Measurements from ENCODE around the gene SPOCK2.

GRCh38 chr10:72114706-72115450 lies 26.5 kb upstream of the SPOCK2 start:
- no peak for TF ChIP-seq CTCF (CRISPR knock-in tag; IDR thresholded peaks at IDR 0.05)
- TF ChIP-seq HINFP (CRISPR knock-in tag; IDR thresholded peaks at IDR 0.05; ENCODE audit: low read depth): no peak
- no peak for TF ChIP-seq CBFB (CRISPR knock-in tag; IDR thresholded peaks at IDR 0.05)
- no peak for TF ChIP-seq ZNF563 (CRISPR knock-in tag; IDR thresholded peaks at IDR 0.05)
- TF ChIP-seq EP300 (IDR thresholded peaks at IDR 0.05; ENCODE audit: low read depth in 2 of 2, low read length in 2 of 2): no peak
- no peak for TF ChIP-seq EP300 (CRISPR knock-in tag; IDR thresholded peaks at IDR 0.05; ENCODE audit: borderline replicate concordance)
- TF ChIP-seq MTA3 (CRISPR knock-in tag; IDR thresholded peaks at IDR 0.05): no peak
- no peak for TF ChIP-seq ZSCAN30 (CRISPR knock-in tag; IDR thresholded peaks at IDR 0.05)
- TF ChIP-seq SIN3A (IDR thresholded peaks at IDR 0.05; ENCODE audit: borderline replicate concordance, low read depth, low read length): no peak
- TF ChIP-seq POLR2AphosphoS5 (IDR thresholded peaks at IDR 0.05; ENCODE audit: low read depth, low read length): no peak
- no peak for TF ChIP-seq ETS1 (CRISPR knock-in tag; IDR thresholded peaks at IDR 0.05)
- no peak for TF ChIP-seq POLR2A (IDR thresholded peaks at IDR 0.05; ENCODE audit: insufficient read depth in 1 of 2, low read depth in 2 of 2, low read length in 2 of 2)
- TF ChIP-seq ZSCAN20 (CRISPR knock-in tag; IDR thresholded peaks at IDR 0.05; ENCODE audit: borderline replicate concordance): no peak

All from HepG2 (cell line).